Right lung (tissue), 10 donors: ENCODE measurements around the gene ZNF236. TPM values are rescaled to one million over a fixed set of nuclear protein-coding genes. Genes with fewer than 3 reads are reported as not detected.
"Not testable (repeated sequence)": the region's sequence is repeated elsewhere in the genome, so short reads cannot be mapped to it uniquely, and the experiment has no call there.

Source experiments
- DNase-seq, 2 donors: peaks; one replicate each; pipeline ENCODE4 v3.0.0-alpha.2; 2013
- long read RNA-seq, 8 donors: transcript quantifications; one replicate each; lab custom pipeline, GENCODE V29; 2026
- polyA plus RNA-seq, 5 donors: library from polyadenylated mRNA; unstranded; fragments of 120-200 nt; gene quantifications; one replicate each; pipeline versions ENCODE4 v1.2.1 to v1.2.3, GENCODE V29; 2013; ENCODE audit warnings: inconsistent platforms in 1 of 5, low replicate concordance in 1 of 5; ENCODE audit not compliant: insufficient read length in 5 of 5, insufficient read depth in 1 of 5

Gene ZNF236
- 10 to 100 TPM in 3 of 5 donors, 1 to 10 TPM in 2; 8.9 to 12.5 (median 11.1) TPM for polyA plus RNA-seq
- long read RNA-seq, donor 1, partial matches to known transcripts: 0 of 1 reads
- long read RNA-seq, donor 1, other reads (novel, unspliced or antisense): 0 of 1 reads
- long read RNA-seq, donor 2: 0 reads
- long read RNA-seq, donor 3: 0 reads
- long read RNA-seq, donor 4, partial matches to known transcripts: 0 of 1 reads
- long read RNA-seq, donor 4, other reads (novel, unspliced or antisense): 0 of 1 reads
- long read RNA-seq, donor 5: 0 reads
- long read RNA-seq, donor 6, partial matches to known transcripts: 18 of 20 reads
- long read RNA-seq, donor 6, other reads (novel, unspliced or antisense): 0 of 20 reads
- long read RNA-seq, donor 7: 0 reads
- long read RNA-seq, donor 8: 0 reads

DNA sequence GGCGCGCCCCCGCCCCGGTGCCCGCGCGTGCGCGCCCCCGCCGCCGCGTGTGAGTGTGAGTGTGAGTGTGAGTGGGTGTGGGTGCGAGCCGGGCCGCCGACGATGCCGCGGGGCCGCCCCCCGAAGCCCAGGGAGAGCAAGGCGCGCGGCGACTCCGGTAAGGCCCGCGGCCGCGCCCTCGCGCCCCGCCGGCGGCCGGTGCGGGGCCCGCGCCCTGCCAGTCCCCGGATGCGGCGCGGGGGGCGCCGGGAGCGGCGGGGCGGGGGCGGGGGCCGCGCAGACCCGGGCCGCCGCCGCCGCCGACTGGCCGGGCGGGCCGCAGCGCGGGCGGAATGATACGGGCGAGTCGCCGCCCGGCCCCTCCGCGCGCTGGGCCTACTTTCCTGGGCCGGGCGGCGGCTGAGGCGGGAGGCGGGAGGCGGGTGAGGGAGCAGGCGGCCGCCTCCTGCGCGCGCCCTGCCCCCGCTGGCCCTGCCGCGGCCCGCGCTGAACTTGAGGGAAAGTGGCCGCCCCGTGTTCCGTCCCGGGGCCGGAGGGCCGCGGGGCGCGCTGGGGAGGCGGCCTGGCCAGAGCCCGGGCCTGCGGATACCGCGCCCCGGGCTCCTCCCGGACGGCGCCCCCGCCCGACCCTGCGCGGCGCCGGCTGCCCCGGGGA is at the start of gene ZNF236:
TSS of gene ZNF236 (plus strand) at position 52 of the 655 bp plus-strand sequence. CDS start at position 103, 51 bp downstream.
- DNase-seq: peak; percentile 82 to 85

DNA sequence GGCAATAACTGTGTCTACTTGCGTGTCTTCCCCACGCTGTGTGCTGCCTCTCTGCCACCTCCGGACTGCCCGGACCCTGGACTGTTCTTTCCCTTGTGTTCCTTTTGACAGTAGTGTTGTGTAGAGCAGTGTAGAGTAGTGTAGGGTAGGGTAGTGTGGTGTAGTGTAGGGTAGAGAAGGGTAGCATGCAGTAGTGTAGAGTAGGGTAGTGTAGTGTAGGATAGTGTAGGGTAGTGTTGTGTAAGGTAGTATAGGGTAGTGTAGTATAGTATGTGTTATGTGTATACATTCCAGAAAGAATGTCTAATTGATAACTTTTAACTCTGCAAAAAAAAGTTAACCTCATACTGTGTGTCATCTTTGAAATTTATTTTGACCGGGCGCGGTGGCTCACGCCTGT is 49.7 kb upstream of the ZNF236 start:
- no peak for DNase-seq

DNA sequence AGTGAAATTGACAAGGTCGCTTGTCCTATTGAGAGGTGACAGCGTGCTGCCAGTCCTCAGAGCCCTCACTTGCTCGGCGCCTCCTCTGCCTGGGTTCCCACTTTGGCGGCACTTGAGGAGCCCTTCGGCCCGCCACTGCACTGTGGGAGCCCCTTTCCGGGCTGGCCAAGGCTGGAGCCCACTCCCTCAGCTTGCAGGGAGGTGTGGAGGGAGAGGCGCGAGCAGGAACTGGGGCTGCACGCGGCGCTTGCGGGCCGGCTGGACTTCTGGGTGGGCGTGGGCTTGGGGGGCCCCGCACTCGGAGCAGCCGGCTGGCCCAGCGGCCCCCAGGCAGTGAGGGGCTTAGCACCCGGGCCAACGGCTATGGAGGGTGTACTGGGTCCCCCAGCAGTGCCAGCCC is 45.3 kb upstream of the ZNF236 start:
- DNase-seq: not testable (repeated sequence)

DNA sequence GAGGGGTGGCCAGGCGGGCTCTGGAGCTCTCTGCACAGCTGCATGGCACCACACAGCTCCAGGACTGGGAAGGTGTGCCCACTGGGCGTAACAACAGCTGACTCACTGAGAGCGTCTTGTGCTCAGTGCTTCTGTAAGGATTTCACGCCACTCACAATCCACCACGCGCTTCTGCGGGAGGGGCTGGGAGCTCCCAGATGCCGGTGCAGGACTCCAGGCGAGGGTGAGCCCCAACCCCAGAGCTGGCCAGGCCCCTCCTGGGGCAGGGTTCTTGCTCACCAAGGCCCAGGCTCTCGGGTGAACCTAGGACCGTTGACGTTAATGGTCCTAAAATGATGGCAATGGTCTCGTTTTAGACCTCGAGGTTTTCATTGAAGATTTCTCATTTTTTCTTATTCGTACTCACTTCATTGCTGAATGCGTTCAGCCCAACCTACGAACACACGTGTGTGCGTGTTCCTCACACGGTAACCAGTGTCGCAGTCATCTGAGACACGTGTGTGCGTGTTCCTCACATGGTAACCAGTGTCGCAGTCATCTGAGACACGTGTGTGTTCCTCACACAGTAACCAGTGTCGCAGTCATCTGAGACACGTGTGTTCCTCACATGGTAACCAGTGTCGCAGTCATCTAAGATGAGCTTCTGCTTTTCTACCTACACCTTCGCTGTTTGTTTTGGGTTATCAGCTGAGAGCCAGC is 38.4 kb upstream of the ZNF236 start:
- DNase-seq: no peak

DNA sequence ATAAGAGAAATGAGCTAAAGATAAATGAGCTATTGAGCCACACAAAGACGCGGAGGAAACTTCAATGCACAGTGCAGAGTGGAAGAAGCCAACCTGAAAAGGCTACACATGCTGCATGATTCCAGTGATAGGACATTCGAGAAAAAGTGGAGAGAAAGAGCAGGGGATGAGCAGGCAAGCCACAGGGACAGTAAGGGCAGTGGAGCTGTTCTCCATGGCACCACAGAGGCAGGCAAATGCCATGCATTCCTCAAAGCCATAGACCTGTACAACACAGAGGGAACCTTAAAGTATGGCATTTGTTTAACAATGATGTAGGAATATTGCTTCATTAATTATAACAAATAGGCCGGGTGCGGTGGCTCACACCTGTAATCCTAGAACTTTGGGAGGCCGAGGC is 36.5 kb upstream of the ZNF236 start:
- no peak for DNase-seq

DNA sequence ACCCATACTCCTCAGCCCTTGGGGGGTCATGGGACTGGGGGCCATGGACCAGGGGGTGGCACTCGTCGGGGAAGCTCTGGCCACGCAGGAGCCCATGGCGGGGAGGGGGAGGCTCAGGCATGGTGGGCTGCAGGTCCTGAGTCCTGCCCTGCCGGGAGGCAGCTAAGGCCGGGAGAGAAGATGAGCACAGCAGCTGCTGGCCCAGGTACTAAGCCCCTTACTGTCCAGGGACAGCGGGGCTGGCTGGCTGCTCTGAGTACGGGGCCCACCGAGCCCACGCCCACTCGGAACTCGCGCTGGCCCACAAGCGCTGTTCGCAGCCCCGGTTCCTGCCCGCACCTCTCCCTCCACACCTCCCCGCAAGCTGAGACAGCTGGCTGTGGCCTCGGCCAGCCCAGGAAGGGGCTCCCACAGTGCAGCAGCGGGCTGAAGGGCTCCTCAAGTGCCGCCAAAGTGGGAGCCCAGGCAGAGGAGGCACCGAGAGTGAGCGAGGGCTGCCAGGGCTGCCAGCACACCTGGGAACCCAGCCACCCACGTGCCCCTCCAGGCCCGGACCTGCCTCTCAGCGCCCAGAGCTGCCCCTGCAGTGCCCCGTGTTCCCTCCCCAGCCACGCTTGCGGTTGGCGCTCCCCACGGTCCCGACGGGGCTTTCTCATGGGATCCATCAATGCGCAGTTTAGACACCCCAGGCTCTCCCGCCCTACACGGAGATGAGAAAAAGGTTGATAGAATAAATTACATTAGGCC is 33.6 kb upstream of the ZNF236 start:
- DNase-seq: no peak

DNA sequence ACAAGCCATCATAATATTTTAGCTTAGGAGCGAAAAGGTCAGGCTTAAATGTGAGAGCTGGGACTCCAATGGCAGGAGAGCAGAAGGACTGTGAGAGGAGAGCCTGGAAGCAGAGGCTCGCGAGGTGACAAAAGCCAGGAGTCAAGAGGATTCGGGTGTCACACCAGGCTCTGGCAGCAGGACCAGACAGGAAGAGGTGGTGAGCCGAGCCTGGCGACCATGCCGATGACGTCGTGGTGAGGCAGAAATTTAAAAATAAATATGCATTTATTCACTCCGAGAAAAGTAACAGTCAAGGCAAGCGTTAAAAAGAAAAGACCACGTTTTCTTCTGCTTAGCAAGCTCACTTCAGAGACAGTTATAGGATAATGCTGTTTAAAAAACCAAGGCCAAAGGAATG is 31.3 kb upstream of the ZNF236 start:
- no peak for DNase-seq

DNA sequence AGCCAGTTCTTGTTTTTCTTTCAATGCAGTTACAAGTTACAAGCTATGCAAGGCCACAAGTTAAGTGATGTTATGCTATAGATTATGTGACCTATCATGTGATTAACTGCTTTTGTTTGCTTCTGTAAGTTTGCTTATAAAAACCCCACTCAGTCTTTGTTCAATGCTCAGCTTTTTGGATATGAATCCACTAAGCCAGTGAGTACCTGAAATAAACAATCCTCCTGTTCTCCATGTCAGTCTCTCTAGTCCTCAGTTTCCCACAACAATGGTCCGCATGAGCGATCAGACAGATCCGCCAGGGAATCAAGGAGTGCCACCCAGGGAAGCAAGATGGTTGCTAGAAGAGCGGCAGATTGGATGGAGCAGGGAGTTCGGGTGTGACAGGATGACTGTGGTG is 30.7 kb upstream of the ZNF236 start:
- DNase-seq: no peak

DNA sequence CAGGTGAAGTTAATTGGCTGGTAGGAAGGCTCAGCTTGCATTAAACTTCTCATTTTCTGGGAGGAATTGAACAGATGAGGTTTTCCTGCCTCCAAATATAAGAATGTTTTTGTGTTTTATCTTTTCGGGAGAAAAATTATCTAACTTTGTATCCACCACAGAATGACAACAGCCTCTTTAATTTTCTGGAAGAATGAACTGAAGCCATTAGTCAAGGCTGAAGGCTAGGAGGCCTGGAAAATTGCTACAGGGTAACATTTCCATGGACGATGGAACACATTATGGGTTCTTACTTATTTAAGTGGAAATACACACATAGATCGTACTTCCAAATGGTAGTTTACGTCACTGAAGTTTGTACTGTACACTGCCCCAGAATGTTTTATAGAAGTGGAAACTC is 28.0 kb upstream of the ZNF236 start:
- DNase-seq: no peak

DNA sequence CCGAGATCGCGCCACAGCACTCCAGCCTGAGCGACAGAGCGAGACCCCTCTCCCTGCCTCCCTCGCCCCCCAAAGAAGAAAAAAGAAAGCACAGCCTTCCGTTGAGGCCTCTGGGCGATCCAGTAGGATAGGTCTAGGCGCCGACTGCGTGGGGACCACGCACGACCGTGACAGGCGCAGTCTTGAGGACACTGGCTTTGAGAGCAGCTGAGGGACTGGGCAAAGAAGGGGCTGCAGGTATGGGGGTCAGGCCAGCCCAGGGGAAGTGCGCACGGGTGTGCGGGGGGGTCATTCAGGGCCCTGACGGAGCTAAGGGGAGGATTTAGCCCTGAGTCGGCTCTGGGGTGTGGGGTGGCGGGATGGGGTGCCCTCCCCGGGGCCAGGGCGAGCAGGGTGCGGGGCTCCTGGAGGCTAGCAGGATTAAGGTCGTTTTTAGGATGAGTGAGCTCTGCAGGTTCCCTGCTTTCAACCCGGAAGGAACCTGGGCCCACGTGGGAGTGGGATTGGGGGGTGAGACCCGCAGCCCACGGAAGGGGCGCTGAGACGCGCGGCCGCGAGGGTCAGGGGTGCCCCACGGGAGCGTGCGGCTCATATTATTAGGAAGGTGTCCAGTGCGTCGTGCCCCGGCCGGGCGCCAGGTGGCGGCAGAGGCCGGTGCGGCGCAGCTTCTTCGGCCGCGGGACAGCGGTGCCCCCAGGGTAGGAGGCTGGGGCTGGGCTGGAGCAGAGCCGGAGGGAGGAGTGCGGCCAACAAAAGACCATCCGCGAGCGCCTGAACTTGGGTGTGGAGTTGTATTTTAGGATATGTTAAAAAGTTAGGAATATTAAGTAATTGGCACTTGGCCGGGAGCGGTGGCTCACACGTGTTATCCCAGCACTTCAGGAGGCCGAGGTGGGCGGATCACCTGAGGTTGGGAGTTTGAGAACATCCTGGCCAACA is 20.5 kb upstream of the ZNF236 start:
- peak in 1 of 2 donors; percentile 46 for DNase-seq

DNA sequence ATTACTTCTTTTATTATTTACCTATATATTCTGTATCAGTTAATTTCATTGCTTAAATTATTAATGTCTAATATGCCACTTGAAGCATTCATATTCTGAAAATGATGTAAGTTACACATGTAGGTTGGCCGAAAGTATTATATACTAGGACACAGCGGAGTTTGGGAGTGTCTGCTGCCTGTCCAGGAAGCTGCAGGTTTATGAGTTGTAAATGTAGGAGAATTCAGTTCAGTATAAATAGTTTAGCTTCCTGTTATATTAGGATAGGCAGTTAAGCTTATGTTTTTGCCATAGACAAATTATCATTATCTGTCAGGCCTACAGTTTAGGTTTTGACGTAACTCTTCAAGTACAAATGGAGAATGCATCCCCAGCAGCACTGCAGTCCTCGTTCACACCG is 18.9 kb upstream of the ZNF236 start:
- no peak for DNase-seq

DNA sequence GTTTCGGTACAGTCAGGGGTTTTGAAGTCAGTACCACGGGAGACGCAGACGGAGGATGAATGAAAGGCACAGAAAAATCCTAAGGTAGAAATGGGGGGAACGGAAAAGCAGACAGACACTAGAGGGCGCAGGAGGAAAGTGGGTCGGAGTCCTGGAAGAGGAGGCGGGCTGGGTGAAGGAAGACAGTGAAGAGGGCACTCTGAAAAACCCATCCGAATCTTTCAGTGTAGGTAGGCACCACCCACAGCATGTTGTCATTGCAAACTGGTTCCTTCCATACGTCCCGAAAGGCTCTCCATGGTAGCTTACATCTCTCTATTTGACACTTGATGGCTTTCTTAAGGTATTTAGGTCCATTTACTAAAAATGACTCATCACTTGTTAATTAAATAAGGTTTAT is 18.5 kb upstream of the ZNF236 start:
- DNase-seq: no peak

DNA sequence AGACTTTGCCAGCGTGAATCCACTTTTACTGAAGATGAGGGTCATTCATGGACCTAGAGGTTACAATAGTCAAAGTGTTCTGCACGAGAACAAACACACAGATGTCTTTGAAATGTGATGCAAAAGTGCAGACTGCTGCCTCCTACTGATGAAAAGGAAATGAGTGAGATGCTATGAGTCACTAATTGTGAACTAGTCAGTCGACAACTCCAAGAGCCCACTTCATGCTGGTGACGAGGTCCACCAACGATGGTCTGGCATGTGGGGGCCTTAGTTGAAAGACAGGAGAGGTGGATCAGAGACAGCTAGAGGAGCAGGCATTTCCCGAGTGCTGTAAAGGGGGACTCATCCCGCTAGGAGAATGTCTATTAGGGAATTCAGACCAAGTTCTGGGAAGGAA is 17.1 kb upstream of the ZNF236 start:
- DNase-seq: no peak

DNA sequence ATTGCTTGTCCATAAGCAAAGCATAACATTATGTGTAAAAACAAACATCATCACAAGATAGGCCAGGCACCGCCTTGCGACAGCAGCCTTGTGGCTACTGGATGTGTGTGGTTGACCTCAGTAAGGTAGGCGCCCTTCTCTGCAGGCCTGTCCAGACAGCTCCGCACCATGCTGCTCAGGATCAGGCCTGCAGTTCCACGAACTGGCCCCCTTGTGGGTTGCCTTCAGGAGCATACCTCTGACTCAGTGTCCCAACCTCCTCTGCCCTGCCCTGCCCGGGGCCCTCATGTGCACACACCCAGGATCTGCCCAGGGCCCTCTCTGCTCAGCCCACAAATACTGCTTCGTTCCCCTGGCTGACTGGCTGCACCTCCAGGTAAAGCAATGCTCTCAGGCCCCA is 16.1 kb upstream of the ZNF236 start:
- DNase-seq: no peak

DNA sequence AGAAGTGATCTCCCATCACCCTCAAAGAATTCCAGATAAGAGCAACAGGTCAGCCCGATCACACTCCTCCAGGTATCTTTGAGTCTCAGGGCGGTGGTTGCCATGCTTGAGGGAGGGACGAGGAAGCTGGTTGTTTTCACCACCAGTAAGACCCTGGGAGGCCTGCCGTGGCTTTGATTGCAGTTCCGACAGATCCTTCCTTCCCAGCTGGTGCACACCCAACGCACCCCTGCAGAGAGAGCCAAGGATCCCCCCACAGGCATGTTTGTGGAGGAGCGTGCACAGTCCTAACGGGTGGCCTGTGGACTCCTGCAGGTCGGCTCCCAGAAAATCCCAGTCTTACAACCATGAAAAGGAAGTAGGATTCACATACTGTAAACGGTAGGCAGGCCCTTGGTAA is 13.8 kb upstream of the ZNF236 start:
- no peak for DNase-seq

DNA sequence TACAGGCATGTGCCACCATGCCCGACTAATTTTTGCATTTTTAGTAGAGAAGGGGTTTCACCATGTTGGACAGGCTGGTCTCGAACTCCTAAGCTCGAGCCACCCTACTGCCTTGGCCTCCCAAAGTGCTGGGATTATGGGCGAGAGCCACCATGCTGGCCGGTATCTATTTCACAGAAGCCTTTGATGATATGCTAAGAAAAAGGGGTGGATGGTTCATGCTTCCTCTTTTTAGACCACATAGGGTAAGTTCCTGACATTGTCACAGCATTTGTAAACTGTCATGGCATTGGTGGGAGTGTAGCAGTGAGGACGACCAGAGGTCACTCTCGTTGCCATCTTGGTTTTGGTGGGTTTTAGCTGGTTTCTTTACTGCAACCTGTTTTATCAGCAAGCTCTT is 10.8 kb upstream of the ZNF236 start:
- DNase-seq: not testable (repeated sequence)

DNA sequence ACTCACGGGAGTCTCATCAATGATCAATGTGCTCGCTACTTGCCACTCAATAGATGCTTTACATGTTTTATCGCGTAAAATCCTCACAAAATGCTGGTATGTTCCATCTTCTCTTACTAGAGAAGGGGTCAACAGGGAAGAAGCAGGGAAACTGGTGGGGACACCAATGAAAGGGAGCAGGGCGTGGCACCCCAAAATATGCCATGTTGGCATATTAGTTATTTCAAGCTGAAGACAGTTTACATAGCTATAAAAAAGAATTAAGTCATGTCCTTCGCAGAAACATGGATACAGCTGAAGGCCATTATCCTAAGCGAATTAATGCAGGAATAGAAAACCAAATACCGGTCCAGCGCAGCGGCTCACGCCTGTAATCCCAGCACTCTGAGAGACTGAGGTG is 8.1 kb upstream of the ZNF236 start:
- DNase-seq: no peak

DNA sequence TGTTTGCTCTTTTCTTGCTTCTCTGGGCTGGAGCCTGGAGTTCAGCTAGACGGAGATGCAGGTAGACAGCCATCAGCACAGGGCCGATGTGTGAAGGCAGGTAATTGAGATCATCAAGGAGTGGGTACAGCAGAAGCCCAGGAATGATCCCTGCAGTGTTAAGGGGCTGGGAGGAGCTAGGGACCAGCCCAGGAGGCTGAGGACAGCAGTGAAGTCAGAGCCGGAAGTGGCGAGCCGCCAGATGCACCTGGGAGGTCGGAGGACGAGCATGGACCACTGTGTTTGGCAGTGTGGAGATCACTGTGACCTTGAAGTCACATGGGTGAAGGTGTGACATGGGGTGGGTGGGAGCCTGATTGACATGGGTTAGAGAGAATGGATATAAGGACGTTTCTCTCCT is 6.2 kb upstream of the ZNF236 start:
- no peak for DNase-seq

DNA sequence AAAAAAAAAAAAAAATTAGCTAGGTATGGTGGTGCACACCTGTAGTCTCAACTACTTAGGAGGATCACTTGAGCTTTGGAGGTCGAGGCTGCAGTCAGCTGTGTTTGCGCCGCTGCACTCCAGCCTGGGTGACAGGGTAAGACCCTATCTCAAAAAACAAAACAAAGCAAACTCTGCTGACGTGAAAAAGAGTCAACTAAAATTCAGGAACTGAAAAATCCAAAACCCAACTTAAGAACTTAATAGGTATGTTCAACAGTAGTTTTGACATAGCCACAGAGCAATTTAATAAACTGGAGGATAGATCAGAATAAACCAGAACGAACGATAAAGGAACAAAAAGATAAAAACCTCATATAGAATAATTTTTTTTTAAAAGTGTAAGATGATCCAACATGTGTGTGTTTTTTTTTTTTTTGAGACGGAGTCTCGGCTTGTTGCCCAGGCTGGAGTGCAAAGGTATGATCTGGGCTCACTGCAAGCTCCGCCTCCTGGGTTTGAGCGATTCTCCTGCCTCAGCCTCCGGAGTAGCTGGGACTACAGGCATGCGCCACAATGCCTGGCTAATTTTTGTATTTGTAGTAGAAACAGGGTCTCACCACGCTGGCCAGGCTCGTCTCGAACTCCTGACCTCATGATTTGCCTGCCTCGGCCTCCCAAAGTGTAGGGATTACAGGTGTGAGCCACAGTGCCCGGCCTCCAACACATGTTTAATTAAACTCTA is 4.3 kb upstream of the ZNF236 start:
- DNase-seq: no peak
